Smooth muscle cell (in vitro differentiated cells): ENCODE data around the gene PSPC1. TPM values are rescaled to one million over a fixed set of nuclear protein-coding genes. Genes with fewer than 3 reads are reported as not detected.

Experiments used
- DNase-seq: peaks from one replicate; lab custom pipeline; 2025; ENCODE audit not compliant: unreplicated experiment; lab: John Stamatoyannopoulos, UW
- H2AFZ ChIP-seq: fragments of 200-600 bp; sonication (generic); 2 replicates; pipeline ENCODE4 v1.6.0; 2016; ENCODE audit warnings: antibody characterized with exemption, low read depth, mild to moderate bottlenecking
- H3F3A ChIP-seq: fragments of 200-600 bp; sonication (generic); 2 replicates; pipeline ENCODE4 v1.6.0; 2017; ENCODE audit warnings: antibody characterized with exemption, low read depth
- H3K27ac ChIP-seq: fragments of 200-600 bp; sonication (generic); 2 replicates; pipeline ENCODE4 v1.5.1; 2016; ENCODE audit warnings: low read depth, mild to moderate bottlenecking
- H3K27me3 ChIP-seq: fragments of 200-600 bp; sonication (generic); 2 replicates; pipeline ENCODE4 v1.6.1; 2016; ENCODE audit warnings: low read depth, mild to moderate bottlenecking
- H3K36me3 ChIP-seq: fragments of 200-600 bp; sonication (generic); 2 replicates; pipeline ENCODE4 v1.5.1; 2016; ENCODE audit warnings: low read depth
- H3K4me1 ChIP-seq: fragments of 200-600 bp; sonication (generic); 2 replicates; pipeline ENCODE4 v1.5.1; 2016; ENCODE audit warnings: low read depth
- H3K4me2 ChIP-seq: fragments of 200-600 bp; sonication (generic); 2 replicates; pipeline ENCODE4 v1.6.0; 2016; ENCODE audit warnings: mild to moderate bottlenecking
- H3K4me3 ChIP-seq: fragments of 200-600 bp; sonication (generic); 2 replicates; pipeline ENCODE4 v1.5.1; 2016; ENCODE audit warnings: mild to moderate bottlenecking
- H3K79me2 ChIP-seq: fragments of 200-600 bp; sonication (generic); 2 replicates; pipeline ENCODE4 v1.6.0; 2016; ENCODE audit warnings: low read depth, mild to moderate bottlenecking
- H3K9ac ChIP-seq: fragments of 200-600 bp; sonication (generic); 2 replicates; pipeline ENCODE4 v1.6.0; 2016; ENCODE audit warnings: low read depth
- H3K9me3 ChIP-seq: fragments of 200-600 bp; sonication (generic); replicated peaks from 2 replicates; pipeline ENCODE4 v1.5.1; 2016; ENCODE audit warnings: low read depth
- H4K20me1 ChIP-seq: fragments of 200-600 bp; sonication (generic); 2 replicates; pipeline ENCODE4 v1.6.0; 2016; ENCODE audit warnings: low read depth
- WGBS: methylation state at CpG from one replicate; pipeline ENCODE4 v1.1.7; 2016; ENCODE audit warnings: low lambda C conversion rate; 5-methylcytosine and 5-hydroxymethylcytosine counted together
- polyA plus RNA-seq: library from polyadenylated mRNA; unstranded; fragments of >200 nt; fragmentation: Nextera tagmentation; extraction: Ambion mirVana; gene quantifications from 2 replicates; pipeline ENCODE4 v1.2.1, GENCODE V29; 2016
- total RNA-seq: library from RNA; depleted of rRNA; stranded (reverse); fragments of >200 nt; gene quantifications from 2 replicates; pipeline ENCODE4 v1.2.3, GENCODE V29; 2014
- TF ChIP-seq, protein P1 (sequence below): fragments of 200-600 bp; sonication (generic); IDR thresholded peaks from 2 replicates; pipeline ENCODE4 v1.5.1; 2017; ENCODE audit warnings: borderline replicate concordance, mild to moderate bottlenecking, antibody characterized with exemption; ENCODE audit not compliant: insufficient read depth, poor library complexity, severe bottlenecking

Gene PSPC1
- total and polyA plus RNA-seq, 2 experiments from 2014 or later, result 7.9 to 22.8 TPM

DNA sequence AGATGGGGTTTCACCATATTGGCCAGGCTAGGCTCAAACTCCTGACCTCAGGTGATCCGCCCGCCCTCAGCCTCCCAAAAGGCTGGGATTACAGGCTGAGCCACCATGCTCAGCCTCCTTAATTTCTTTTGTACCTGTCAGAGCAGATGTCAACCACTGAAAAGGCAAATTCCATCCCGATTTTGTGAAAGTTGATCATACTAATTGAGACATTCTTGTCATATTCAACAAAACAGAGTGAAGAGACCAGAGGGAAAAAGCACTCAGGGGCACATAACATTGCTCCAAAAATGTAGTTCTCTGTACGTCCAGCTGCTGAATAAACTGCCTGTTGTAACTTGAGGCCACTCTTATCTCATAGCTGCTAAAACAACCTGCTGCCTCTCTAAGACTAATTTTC is 27.4 kb upstream of the PSPC1 start:
- Histone ChIP-seq H3F3A (peaks cover 3% of the 10 kb centered on the region), H3K4me3 (no peak overlapping the region), H3K9me3 (no peaks in the 10 kb centered on the region), H2AFZ (no peak overlapping the region), H3K27me3 (no peaks in the 10 kb centered on the region), H3K79me2 (no peaks in the 10 kb centered on the region), H4K20me1 (no peaks in the 10 kb centered on the region), H3K4me1 (no peaks in the 10 kb centered on the region), H3K36me3 (no peaks in the 10 kb centered on the region), H3K4me2 (no peak overlapping the region), H3K9ac (no peak overlapping the region), H3K27ac (no peak overlapping the region)
- TF ChIP-seq, protein P1, sequence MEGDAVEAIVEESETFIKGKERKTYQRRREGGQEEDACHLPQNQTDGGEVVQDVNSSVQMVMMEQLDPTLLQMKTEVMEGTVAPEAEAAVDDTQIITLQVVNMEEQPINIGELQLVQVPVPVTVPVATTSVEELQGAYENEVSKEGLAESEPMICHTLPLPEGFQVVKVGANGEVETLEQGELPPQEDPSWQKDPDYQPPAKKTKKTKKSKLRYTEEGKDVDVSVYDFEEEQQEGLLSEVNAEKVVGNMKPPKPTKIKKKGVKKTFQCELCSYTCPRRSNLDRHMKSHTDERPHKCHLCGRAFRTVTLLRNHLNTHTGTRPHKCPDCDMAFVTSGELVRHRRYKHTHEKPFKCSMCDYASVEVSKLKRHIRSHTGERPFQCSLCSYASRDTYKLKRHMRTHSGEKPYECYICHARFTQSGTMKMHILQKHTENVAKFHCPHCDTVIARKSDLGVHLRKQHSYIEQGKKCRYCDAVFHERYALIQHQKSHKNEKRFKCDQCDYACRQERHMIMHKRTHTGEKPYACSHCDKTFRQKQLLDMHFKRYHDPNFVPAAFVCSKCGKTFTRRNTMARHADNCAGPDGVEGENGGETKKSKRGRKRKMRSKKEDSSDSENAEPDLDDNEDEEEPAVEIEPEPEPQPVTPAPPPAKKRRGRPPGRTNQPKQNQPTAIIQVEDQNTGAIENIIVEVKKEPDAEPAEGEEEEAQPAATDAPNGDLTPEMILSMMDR, result no peak
- no peak for DNase-seq
- WGBS, result 83% methylated on average over 4 of the region's 4 CpGs

DNA sequence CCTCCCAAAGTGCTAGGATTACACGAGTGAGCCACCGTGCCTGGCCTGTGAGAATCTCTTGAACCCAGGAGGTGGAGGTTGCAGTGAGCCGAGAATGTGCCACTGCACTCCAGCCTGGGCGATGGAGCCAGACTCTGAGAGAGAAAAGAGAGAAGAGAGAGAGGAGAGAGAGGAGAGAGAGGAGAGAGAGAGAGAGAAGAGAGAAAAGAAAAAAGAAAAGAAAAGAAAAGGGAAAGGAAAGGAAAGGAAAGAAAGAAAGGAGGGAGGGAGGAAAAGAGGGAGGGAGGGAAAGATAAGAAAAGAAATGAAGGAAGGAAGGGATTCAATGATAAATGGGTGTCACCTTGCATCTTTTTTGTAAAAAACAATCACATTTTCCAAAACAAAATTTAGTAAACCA is 23.0 kb upstream of the PSPC1 start:
- H3K27ac ChIP-seq, result no peak overlapping the region
- DNase-seq, result no peak
- TF ChIP-seq, protein P1, result no peak
- WGBS, result 90% methylated on average over 4 of the region's 4 CpGs
- H3K4me1 ChIP-seq, result no peaks in the 10 kb centered on the region
- no peaks in the 10 kb centered on the region for H3K36me3 ChIP-seq
- H3K4me3 ChIP-seq, result no peak overlapping the region
- H4K20me1 ChIP-seq, result no peaks in the 10 kb centered on the region
- H3K79me2 ChIP-seq, result no peaks in the 10 kb centered on the region
- H3K4me2 ChIP-seq, result no peak overlapping the region
- no peak overlapping the region for H2AFZ ChIP-seq
- no peaks in the 10 kb centered on the region for H3K9me3 ChIP-seq
- H3F3A ChIP-seq, result no peaks in the 10 kb centered on the region
- no peaks in the 10 kb centered on the region for H3K27me3 ChIP-seq
- no peak overlapping the region for H3K9ac ChIP-seq

DNA sequence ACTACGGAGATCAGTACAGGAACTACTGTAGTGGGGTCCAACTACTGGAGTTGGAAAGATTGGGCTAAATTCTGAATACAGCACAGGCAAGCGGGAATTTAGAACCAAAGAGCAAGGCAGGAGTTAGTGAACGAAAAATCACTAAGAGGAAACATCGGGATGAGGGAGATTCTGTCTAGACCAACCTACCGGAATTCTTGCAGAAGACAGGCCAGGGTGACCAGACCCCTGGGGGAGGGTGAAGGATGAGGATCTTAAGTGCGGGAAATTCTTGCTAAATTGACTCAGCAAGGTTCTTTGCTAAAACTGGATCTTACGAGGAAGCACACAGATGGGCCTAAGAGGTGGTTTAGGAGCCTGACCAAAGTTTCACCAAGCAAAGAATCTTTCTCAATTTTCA is 13.2 kb upstream of the PSPC1 start:
- no peak for DNase-seq
- H3K4me3 ChIP-seq, result no peak overlapping the region
- no peaks in the 10 kb centered on the region for H3F3A ChIP-seq
- no peak overlapping the region for H2AFZ ChIP-seq
- H3K27ac ChIP-seq, result no peak overlapping the region
- H3K79me2 ChIP-seq, result no peaks in the 10 kb centered on the region
- no peaks in the 10 kb centered on the region for H4K20me1 ChIP-seq
- H3K36me3 ChIP-seq, result no peaks in the 10 kb centered on the region
- no peak overlapping the region for H3K9ac ChIP-seq
- H3K4me1 ChIP-seq, result no peaks in the 10 kb centered on the region
- 92% methylated on average over 7 of the region's 7 CpGs for WGBS
- TF ChIP-seq, protein P1, result no peak
- no peaks in the 10 kb centered on the region for H3K9me3 ChIP-seq
- H3K4me2 ChIP-seq, result no peak overlapping the region
- H3K27me3 ChIP-seq, result no peaks in the 10 kb centered on the region

DNA sequence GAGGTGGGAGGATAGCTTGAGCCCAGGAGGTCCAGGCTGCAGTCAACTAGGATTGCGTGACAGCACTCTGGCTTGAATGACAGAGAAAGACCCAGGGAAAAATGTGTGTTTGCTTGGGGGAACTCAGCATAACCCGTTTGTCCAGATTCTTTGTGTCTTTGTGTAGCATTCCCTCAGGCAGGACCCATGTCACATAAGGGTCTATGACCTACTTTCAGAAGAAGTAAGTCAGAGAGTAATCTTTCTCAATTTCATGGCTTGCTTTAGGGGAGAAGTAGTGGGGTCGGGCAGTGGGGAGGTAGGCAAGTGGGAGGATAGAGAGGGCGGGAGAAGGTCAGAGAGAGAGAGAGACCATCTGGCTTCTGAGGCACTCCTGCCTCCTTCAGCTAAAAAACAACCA is 11.9 kb upstream of the PSPC1 start:
- H3K9ac ChIP-seq, result no peak overlapping the region
- WGBS, result 43% methylated on average over 4 of the region's 4 CpGs
- H3K9me3 ChIP-seq, result no peaks in the 10 kb centered on the region
- H3K27ac ChIP-seq, result peak overlapping the region; percentile 87
- H3F3A ChIP-seq, result no peaks in the 10 kb centered on the region
- H4K20me1 ChIP-seq, result no peaks in the 10 kb centered on the region
- H3K4me1 ChIP-seq, result no peaks in the 10 kb centered on the region
- no peak for DNase-seq
- H3K36me3 ChIP-seq, result no peaks in the 10 kb centered on the region
- H3K27me3 ChIP-seq, result no peaks in the 10 kb centered on the region
- no peak overlapping the region for H2AFZ ChIP-seq
- H3K4me2 ChIP-seq, result peak overlapping the region; percentile 21
- H3K4me3 ChIP-seq, result no peak overlapping the region
- H3K79me2 ChIP-seq, result no peaks in the 10 kb centered on the region
- TF ChIP-seq, protein P1, result no peak
